GM10847 (cell line): ENCODE data around the gene PPFIBP1.

Source experiments
- POLR2A ChIP-seq: IDR thresholded peaks from 2 replicates; pipeline ENCODE4 v1.6.1; 2011; ENCODE audit not compliant: insufficient read length; ENCODE audit errors: extremely low read depth

The PPFIBP1 gene

GRCh38 chr12:27682534-27682933 is 158.5 kb downstream of the PPFIBP1 start:
- TF ChIP-seq POLR2A = no peak

- TF ChIP-seq POLR2A = no peak
These were observed 161.3 kb downstream of the PPFIBP1 start for GRCh38 chr12:27685274-27685673.

GRCh38 chr12:27686147-27686546 is 162.1 kb downstream of the PPFIBP1 start:
- no peak for TF ChIP-seq POLR2A

GRCh38 chr12:27688671-27689070 is 164.7 kb downstream of the PPFIBP1 start:
- no peak for TF ChIP-seq POLR2A

GRCh38 chr12:27689558-27690180 is 165.7 kb downstream of the PPFIBP1 start:
- no peak for TF ChIP-seq POLR2A

GRCh38 chr12:27693403-27693802 is 169.4 kb downstream of the PPFIBP1 start:
- no peak for TF ChIP-seq POLR2A

GRCh38 chr12:27695556-27696292 is 171.7 kb downstream of the PPFIBP1 start:
- TF ChIP-seq POLR2A = no peak

GRCh38 chr12:27696293-27696652 is 172.3 kb downstream of the PPFIBP1 start, which contains the start of gene REP15:
Gene REP15, plus strand, starts transcription at chr12:27696447. Its CDS starts 116 bp downstream, at chr12:27696563.
- no peak for TF ChIP-seq POLR2A

GRCh38 chr12:27696864-27697564 is 173.0 kb downstream of the PPFIBP1 start:
- TF ChIP-seq POLR2A = no peak

GRCh38 chr12:27703720-27704452 is 179.9 kb downstream of the PPFIBP1 start:
- TF ChIP-seq POLR2A = no peak

- TF ChIP-seq POLR2A = no peak
These were observed 181.3 kb downstream of the PPFIBP1 start for GRCh38 chr12:27705263-27705662.

- TF ChIP-seq POLR2A = no peak
These were observed 183.2 kb downstream of the PPFIBP1 start for GRCh38 chr12:27707216-27707615.

GRCh38 chr12:27709212-27709931 is 185.4 kb downstream of the PPFIBP1 start:
- TF ChIP-seq POLR2A = no peak

GRCh38 chr12:27709932-27710591 is 186.1 kb downstream of the PPFIBP1 start:
- no peak for TF ChIP-seq POLR2A

- peak; percentile 94 for TF ChIP-seq POLR2A
These were observed 186.7 kb downstream of the PPFIBP1 start, which contains the start of gene MRPS35 for GRCh38 chr12:27710592-27711316. Gene MRPS35, plus strand, starts transcription at chr12:27710832. Its CDS starts 12 bp downstream, at chr12:27710844.
